GM12864 (cell line): ENCODE measurements around the gene CD80.

ENCODE experiments used
- DNase-seq: peaks from one replicate; pipeline ENCODE4 v3.0.0-alpha.2; 2011; ENCODE audit warnings: low read depth
- H3K4me3 ChIP-seq: 2 replicates; pipeline ENCODE4 v1.5.1; 2011; ENCODE audit warnings: mild to moderate bottlenecking, low read depth, low read length, control low read depth
- TF ChIP-seq, protein P1 (sequence below): IDR thresholded peaks from 2 replicates; pipeline ENCODE4 v1.5.1; 2011; ENCODE audit warnings: low read depth, mild to moderate bottlenecking, moderate library complexity, low read length, control low read depth, inconsistent platforms; ENCODE audit errors: missing control alignments

Gene CD80

DNA sequence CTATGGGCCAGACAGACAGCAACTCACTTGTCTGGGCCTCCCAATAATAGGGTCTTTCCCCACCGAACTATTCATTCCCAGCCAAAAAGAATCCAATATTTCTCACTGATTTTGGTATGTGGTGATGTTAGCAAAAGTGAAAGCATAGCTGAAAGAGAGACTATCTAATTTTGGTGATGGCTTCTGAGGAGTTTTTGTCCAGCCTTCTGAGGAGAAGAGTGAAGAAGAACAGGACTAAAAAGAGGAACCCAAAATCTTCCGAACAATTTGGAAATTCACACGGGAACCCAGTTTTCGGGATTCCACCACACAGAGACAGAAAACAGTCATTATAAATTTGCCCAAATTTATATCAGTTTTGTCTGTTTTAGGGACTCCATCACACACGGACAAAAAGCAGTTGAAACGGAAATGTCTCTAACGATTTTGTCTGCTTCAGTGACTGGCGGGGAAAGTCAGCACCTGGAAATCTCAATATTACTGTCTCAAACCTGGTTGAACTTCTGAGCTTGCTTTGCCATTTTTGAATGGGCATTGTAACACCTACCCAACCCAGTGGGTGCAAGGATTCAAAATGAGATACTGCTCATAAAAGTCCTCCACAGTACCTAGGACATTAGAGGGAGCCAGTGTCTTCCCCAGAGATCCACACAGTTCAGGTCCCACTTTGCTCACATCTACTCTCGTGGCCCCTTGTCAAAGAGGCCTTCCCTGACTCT is 9.1 kb downstream of the CD80 start:
- H3K4me3 ChIP-seq, result peak overlapping the region; percentile 30
- TF ChIP-seq, protein P1, sequence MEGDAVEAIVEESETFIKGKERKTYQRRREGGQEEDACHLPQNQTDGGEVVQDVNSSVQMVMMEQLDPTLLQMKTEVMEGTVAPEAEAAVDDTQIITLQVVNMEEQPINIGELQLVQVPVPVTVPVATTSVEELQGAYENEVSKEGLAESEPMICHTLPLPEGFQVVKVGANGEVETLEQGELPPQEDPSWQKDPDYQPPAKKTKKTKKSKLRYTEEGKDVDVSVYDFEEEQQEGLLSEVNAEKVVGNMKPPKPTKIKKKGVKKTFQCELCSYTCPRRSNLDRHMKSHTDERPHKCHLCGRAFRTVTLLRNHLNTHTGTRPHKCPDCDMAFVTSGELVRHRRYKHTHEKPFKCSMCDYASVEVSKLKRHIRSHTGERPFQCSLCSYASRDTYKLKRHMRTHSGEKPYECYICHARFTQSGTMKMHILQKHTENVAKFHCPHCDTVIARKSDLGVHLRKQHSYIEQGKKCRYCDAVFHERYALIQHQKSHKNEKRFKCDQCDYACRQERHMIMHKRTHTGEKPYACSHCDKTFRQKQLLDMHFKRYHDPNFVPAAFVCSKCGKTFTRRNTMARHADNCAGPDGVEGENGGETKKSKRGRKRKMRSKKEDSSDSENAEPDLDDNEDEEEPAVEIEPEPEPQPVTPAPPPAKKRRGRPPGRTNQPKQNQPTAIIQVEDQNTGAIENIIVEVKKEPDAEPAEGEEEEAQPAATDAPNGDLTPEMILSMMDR, result peak; percentile 24
- DNase-seq, result no peak

DNA sequence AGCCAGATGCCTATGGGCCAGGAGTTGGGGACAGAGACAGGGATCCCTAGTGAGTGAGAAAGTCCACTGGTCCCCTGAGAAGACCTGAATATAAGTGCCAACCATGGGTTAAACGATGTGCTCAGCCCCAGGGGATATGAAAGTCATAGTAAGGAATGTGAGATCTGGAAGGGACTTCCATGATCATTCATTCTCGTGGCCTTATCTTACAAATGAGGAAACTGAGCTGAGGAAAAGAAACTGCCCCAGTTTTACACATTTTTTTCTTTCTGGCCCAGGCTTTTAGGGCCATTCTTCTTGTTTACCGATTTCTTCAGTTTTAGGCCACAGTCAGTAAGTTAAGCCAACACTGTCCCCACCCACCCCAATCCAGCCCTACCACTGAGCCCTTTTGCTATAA is 11.1 kb downstream of the CD80 start:
- TF ChIP-seq, protein P1, result no peak
- no peak overlapping the region for H3K4me3 ChIP-seq
- DNase-seq, result no peak

DNA sequence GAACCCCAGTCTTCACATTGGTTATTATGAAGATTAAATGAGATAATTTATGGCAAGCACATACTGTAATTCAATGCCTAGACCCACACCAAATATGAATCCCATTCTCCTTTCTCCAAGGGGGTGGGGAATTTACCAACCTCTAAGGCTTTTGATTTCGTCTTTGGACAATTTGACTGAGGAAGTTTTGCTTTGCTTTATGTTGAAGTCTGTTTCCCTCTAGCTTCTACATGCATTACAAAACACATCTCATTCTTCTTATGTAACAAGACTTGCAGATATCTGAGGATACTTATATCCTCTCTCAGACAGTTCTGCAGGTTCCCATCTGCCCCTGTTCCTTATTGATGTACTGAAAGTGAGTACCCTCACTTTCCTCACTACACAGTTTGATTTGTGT is 12.2 kb downstream of the CD80 start:
- no peak for DNase-seq

DNA sequence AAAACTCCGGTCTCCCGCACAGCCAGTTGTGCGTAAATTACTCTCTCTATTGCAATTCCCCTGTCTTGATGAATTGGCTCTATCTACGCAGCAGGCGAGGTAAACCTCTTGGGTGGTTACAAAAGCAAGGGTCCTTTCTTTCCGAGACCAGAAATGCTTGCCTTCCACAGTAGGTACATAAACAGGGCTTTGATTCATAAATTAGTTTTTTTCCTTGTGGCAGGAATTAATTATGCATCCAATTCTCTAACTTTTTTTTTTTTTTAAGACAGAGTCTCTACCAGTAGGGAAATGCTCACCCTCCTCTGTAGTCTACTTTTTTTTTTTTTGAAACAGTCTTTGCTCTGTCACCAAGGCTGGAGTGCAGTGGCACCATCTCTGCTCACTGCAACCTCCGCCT is 16.3 kb downstream of the CD80 start:
- TF ChIP-seq, protein P1, result no peak
- no peak overlapping the region for H3K4me3 ChIP-seq
- no peak for DNase-seq

More for the DNA sequence above, 12.2 kb downstream of the CD80 start:
- TF ChIP-seq, protein P1, result no peak
- no peak overlapping the region for H3K4me3 ChIP-seq

DNA sequence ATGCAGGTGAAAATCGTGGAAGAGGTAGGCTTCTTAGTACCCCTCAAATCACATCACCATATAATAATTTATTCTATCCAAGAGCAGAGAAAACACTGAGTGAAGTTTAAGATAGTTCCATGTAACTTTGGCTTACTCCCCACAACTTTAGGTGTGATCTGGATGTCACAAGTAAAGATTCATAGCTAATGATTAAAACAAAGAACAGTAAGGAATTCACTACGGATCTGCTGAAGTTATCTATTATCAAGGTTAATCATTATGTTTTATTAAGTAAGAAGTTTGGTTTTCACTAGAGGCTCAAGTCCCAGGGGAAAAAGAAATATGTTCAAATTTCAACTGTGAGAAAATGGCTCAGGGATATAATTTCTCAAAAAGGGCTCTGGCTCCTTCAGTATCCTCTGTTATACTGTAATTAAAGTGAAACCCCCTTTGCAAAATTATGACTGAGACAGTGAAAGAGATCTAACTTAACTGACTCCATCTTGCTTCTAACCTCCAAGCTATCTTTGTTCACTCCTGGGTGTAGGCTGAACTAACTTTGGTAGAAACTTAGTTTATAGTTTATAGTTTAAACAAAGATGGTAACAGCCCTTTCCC is 17.1 kb downstream of the CD80 start:
- H3K4me3 ChIP-seq, result no peak overlapping the region
- DNase-seq, result no peak
- TF ChIP-seq, protein P1, result no peak

DNA sequence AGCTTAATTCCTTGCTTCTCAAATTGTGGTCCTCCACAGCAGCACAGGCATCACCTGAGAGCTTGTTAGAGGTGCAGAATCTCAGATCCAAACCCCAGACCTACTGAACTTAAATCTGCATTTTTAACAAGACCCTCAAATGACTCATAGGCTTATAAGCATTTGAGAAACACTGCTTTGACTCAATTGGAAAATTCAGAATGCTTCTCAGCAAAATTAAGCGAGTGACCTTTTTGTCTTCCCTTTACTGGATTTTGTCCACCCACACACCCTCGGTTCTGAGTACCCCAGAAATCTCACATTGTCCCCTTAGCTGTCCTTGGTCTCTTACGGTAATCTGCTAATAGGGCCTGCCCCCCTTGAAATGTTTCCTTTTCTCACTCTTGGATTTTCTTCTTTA is 17.9 kb downstream of the CD80 start:
- H3K4me3 ChIP-seq, result no peak overlapping the region
- TF ChIP-seq, protein P1, result no peak
- no peak for DNase-seq

DNA sequence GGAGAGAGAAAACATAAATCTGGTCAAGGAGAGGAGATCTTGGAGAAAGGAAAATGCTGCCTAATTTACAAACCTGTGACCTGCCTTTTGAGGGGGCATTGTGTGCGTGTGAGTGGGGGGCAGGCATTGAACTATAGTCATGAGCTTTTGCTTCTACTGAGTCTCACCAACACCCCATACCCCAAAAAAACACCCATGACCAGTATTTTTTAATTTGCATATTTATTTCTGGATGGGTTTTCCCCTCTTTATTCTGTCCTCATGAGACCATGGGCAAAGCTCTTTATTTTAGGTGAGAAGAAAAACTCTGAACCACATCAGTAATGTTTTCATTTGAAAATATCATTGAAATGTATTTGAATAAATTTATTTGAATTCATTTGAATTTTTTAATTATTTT is 20.6 kb downstream of the CD80 start:
- TF ChIP-seq, protein P1, result no peak
- DNase-seq, result no peak
- H3K4me3 ChIP-seq, result no peak overlapping the region
